Keratinocyte (primary cell): ENCODE results near the gene SLC4A2. TPM values are rescaled to one million over a fixed set of nuclear protein-coding genes. Genes with fewer than 3 reads are reported as not detected.

Source experiments
- DNase-seq: peaks from one replicate; pipeline ENCODE4 v3.0.0-alpha.2; 2011; ENCODE audit warnings: low read depth, missing footprints, low spot score
- FAIRE-seq: peaks from 2 replicates; lab custom pipeline; 2011; peaks lifted over from hg19 to GRCh38; lab: Jason Lieb, UNC
- H2AFZ ChIP-seq: 2 replicates; pipeline ENCODE4 v1.6.0; 2012; ENCODE audit warnings: low read length, control low read depth, inconsistent platforms; ENCODE audit not compliant: control insufficient read depth
- H3K27ac ChIP-seq: 2 replicates; pipeline ENCODE4 v1.5.1; 2011; ENCODE audit warnings: low read length; ENCODE audit not compliant: control insufficient read depth, insufficient read depth
- H3K27me3 ChIP-seq: 3 replicates; pipeline ENCODE4 v1.6.0; 2011; ENCODE audit warnings: low read length; ENCODE audit not compliant: control insufficient read depth, insufficient read depth; ENCODE audit errors: extremely low read depth
- H3K36me3 ChIP-seq, 2 experiments: 2 replicates in 1 of 2; 3 replicates in 1 of 2; pipeline ENCODE4 v1.5.1; 2011; ENCODE audit warnings: low read length in 2 of 2, mild to moderate bottlenecking in 1 of 2; ENCODE audit not compliant: control insufficient read depth in 2 of 2, insufficient read depth in 2 of 2; ENCODE audit errors: extremely low read depth in 1 of 2
- H3K4me1 ChIP-seq: 3 replicates; pipeline ENCODE4 v1.5.1; 2011; ENCODE audit warnings: low read length; ENCODE audit not compliant: control insufficient read depth, insufficient read depth; ENCODE audit errors: extremely low read depth
- H3K4me2 ChIP-seq: 3 replicates; pipeline ENCODE4 v1.6.0; 2011; ENCODE audit warnings: low read depth, low read length; ENCODE audit not compliant: control insufficient read depth, insufficient read depth; ENCODE audit errors: extremely low read depth
- H3K4me3 ChIP-seq, 3 experiments: fragments of 200-600 bp in 1 of 3; sonication (generic) in 1 of 3; 2 replicates in 2 of 3; 3 replicates in 1 of 3; pipeline ENCODE4 v1.5.1; 2011 to 2016; ENCODE audit warnings: low read length in 3 of 3, mild to moderate bottlenecking in 3 of 3, control low read depth in 2 of 3, inconsistent platforms in 1 of 3, low read depth in 1 of 3, mixed read lengths in 1 of 3, mixed run types in 1 of 3, moderate library complexity in 1 of 3; ENCODE audit not compliant: control insufficient read depth in 2 of 3, insufficient read depth in 2 of 3; ENCODE audit errors: extremely low read depth in 1 of 3
- H3K79me2 ChIP-seq: 2 replicates; pipeline ENCODE4 v1.6.0; 2012; ENCODE audit warnings: low read length; ENCODE audit not compliant: control insufficient read depth, insufficient read depth
- H3K9ac ChIP-seq: 3 replicates; pipeline ENCODE4 v1.6.0; 2011; ENCODE audit warnings: low read length; ENCODE audit not compliant: control insufficient read depth, insufficient read depth; ENCODE audit errors: extremely low read depth
- H3K9me1 ChIP-seq: 3 replicates; pipeline ENCODE4 v1.6.0; 2011; ENCODE audit warnings: low read length; ENCODE audit not compliant: control insufficient read depth, insufficient read depth; ENCODE audit errors: extremely low read depth
- H3K9me3 ChIP-seq: 2 replicates; pipeline ENCODE4 v1.5.1; 2012; ENCODE audit warnings: low read depth, low read length; ENCODE audit not compliant: control insufficient read depth
- H4K20me1 ChIP-seq: 3 replicates; pipeline ENCODE4 v1.6.0; 2011; ENCODE audit warnings: low read length; ENCODE audit not compliant: control insufficient read depth, insufficient read depth; ENCODE audit errors: extremely low read depth
- CTCF ChIP-seq, 3 experiments: IDR thresholded peaks in 1 of 3; conservative IDR thresholded peaks in 1 of 3; optimal IDR thresholded peaks in 1 of 3; 2 replicates in 2 of 3; 3 replicates in 1 of 3; pipeline versions ENCODE3 to v1.5.1; 2011; ENCODE audit warnings: low read length in 3 of 3, mild to moderate bottlenecking in 3 of 3, moderate library complexity in 2 of 3, control low read depth in 1 of 3, inconsistent platforms in 1 of 3; ENCODE audit not compliant: insufficient read depth in 2 of 3; ENCODE audit errors: extremely low read depth in 1 of 3
- EZH2 ChIP-seq: IDR thresholded peaks from one replicate; pipeline ENCODE4 v1.6.1; 2012; ENCODE audit warnings: inconsistent platforms, mild to moderate bottlenecking, low read length, moderate library complexity
- dilution Hi-C: fragments of 300-500 bp; cut with MboI; formaldehyde crosslinking; loops from one replicate; pipeline ENCODE4 v1.7.0; 2020; ENCODE audit warnings: low sequenced_read_pairs; ENCODE audit not compliant: extremely low pct_ligation_motif_present
- polyA plus RNA-seq, 5 experiments: library from polyadenylated mRNA; depleted of rRNA in 3 of 5; stranded (reverse) in 3 of 5; stranded (forward) in 1 of 5; unstranded in 1 of 5; fragments of >200 nt; gene quantifications; 1 replicate in 1 of 5; 2 replicates in 3 of 5; 3 replicates in 1 of 5; pipeline versions ENCODE4 v1.2.1 to v1.2.3, GENCODE V29; 2011 to 2012; ENCODE audit warnings: missing spikeins in 2 of 5, low read depth in 1 of 5, low replicate concordance in 1 of 5

The SLC4A2 gene
- polyA plus RNA-seq, 1 donor (not counting 4 experiments of a cell fraction or from before 2014, with no cell fraction given), result 33.8 TPM

GRCh38 chr7:151076863-151077704 lies 17.7 kb downstream of the SLC4A2 start:
- Histone ChIP-seq H3K9me1 (no peaks in the 10 kb centered on the region), H2AFZ (no peak overlapping the region), H3K79me2 (peaks cover 21% of the 10 kb centered on the region), H3K9ac (no peak overlapping the region), H3K4me2 (no peak overlapping the region), H3K4me3 (no peak overlapping the region), H4K20me1 (peaks cover 2% of the 10 kb centered on the region), H3K27ac (no peak overlapping the region), H3K27me3 (no peaks in the 10 kb centered on the region), H3K36me3 (peaks cover 23 to 26% of the 10 kb centered on the region in 2 experiments), H3K9me3 (no peaks in the 10 kb centered on the region), H3K4me1 (peaks cover 16% of the 10 kb centered on the region)
- no peak for FAIRE-seq
- TF ChIP-seq CTCF (optimal IDR thresholded peaks at IDR 0.05 in 1 of 3, IDR thresholded peaks at IDR 0.05 in 1 of 3, conservative IDR thresholded peaks at IDR 0.05 in 1 of 3; ENCODE audit: extremely low read depth in 1 of 3, insufficient read depth in 2 of 3, low read length in 3 of 3), result peak in 2 of 3 experiments; percentile 35
- TF ChIP-seq EZH2, result no peak
- DNase-seq, result no peak
- dilution Hi-C loops, result no loop called here

GRCh38 chr7:151077705-151078232 lies 18.4 kb downstream of the SLC4A2 start:
- H3K4me3 ChIP-seq, result no peak overlapping the region
- H3K4me2 ChIP-seq, result no peak overlapping the region
- peaks cover 28% of the 10 kb centered on the region for H3K79me2 ChIP-seq
- dilution Hi-C loops, result no loop called here
- TF ChIP-seq CTCF (optimal IDR thresholded peaks at IDR 0.05 in 1 of 3, IDR thresholded peaks at IDR 0.05 in 1 of 3, conservative IDR thresholded peaks at IDR 0.05 in 1 of 3; ENCODE audit: extremely low read depth in 1 of 3, insufficient read depth in 2 of 3, low read length in 3 of 3) (no peak), EZH2 (no peak)
- peaks cover 23 to 26% of the 10 kb centered on the region in 2 experiments for H3K36me3 ChIP-seq
- no peak overlapping the region for H2AFZ ChIP-seq
- H3K27me3 ChIP-seq, result no peaks in the 10 kb centered on the region
- no peak for DNase-seq
- no peak for FAIRE-seq
- no peak overlapping the region for H3K27ac ChIP-seq
- H3K9ac ChIP-seq, result no peak overlapping the region
- peaks cover 2% of the 10 kb centered on the region for H4K20me1 ChIP-seq
- peaks cover 22% of the 10 kb centered on the region for H3K4me1 ChIP-seq
- H3K9me1 ChIP-seq, result no peaks in the 10 kb centered on the region
- H3K9me3 ChIP-seq, result no peaks in the 10 kb centered on the region
